Left ventricle myocardium superior (tissue), 1 donor: ENCODE measurements around the gene DPF3. TPM values are rescaled to one million over a fixed set of nuclear protein-coding genes. Genes with fewer than 3 reads are reported as not detected.
"Not testable (repeated sequence)": the region's sequence is repeated elsewhere in the genome, so short reads cannot be mapped to it uniquely, and the experiment has no call there.

Experiments used
- ATAC-seq: fragments of 200-7000 bp; cut with Tn5 transposase; one replicate; pipeline ENCODE4 v1.9.1; 2020; ENCODE audit warnings: mild to moderate bottlenecking, moderate library complexity
- DNase-seq: peaks from one replicate; pipeline ENCODE4 v3.0.0-alpha.2; 2020
- intact Hi-C: fragments of 100-400 bp; cut with micrococcal nuclease; formaldehyde crosslinking; loops from one replicate; pipeline ENCODE4 v1.11.0; 2022
- total RNA-seq: library from RNA; stranded (reverse); fragmentation: NEBNext Ultra II Directional; extraction: Animal tissue kit (Norgen Biotek cat#: 25700); gene quantifications from one replicate; pipeline ENCODE4 v1.2.1, GENCODE V29; 2021
- donor health status: DM: no; HTN: yes; CAD: no; lungs with severe emphysema.

DPF3 gene
- total RNA-seq, 1 donor from 2014 or later, result 28.7 TPM

- intact Hi-C loops, result no loop called here
- ATAC-seq (peak; percentile 21), DNase-seq (no peak)
Measured at GRCh38 chr14:72883961-72884360, 9.9 kb downstream of the DPF3 start.

- ATAC-seq, result no peak
- no peak for DNase-seq
- intact Hi-C loops, result no loop called here
Measured at GRCh38 chr14:72883109-72883508, 10.8 kb downstream of the DPF3 start.

GRCh38 chr14:72882463-72882862 lies 11.4 kb downstream of the DPF3 start:
- ATAC-seq, result no peak
- intact Hi-C loops, result no loop called here
- DNase-seq, result no peak

GRCh38 chr14:72882047-72882446 lies 11.9 kb downstream of the DPF3 start:
- intact Hi-C loops, result no loop called here
- no peak for ATAC-seq

GRCh38 chr14:72881543-72881942 lies 12.4 kb downstream of the DPF3 start:
- intact Hi-C loops, result no loop called here
- no peak for ATAC-seq

More at GRCh38 chr14:72882047-72882446, 11.9 kb downstream of the DPF3 start:
- no peak for DNase-seq

DNA sequence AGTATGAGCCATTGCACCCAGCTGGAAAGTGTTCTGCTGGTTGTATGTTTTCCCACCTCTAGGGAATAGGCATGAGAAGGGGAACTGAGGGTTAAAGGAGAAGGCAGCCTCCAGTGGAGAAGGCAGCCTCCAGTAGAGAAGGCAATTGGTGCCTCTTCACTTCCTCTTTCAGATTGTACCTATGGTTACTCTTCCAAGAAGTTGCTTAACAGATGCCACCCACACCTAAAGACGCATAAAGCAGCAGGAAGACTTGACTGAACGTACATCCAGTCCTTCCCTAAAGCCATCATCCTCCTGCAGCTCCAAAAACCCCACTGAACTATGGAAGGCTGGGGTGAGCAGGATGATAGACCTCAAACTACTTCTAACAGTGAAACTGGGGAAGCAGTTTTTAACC lies 13.1 kb downstream of the DPF3 start:
- no peak for ATAC-seq
- intact Hi-C loops, result no loop called here
- DNase-seq, result no peak

More at GRCh38 chr14:72881543-72881942, 12.4 kb downstream of the DPF3 start:
- no peak for DNase-seq

DNA sequence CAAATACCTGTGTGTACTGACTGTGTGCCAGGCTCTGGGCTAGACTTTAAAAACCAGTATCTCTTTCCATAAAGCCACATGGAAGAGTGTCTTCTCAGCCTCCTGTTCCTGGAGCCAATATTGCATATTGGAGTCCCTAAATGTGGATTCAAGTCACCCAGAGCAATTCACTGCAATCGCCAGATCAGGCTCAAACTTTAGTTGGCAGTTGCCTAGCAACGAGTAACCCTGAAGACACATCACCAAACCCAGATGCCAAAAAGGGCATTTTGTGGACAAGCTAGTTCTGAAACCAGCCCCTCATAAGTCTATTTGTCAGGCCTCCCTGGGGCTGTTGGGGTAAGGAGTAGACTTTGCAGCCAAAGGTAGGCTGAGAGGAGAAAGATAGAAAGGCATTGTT lies 13.7 kb downstream of the DPF3 start:
- intact Hi-C loops, result no loop called here
- DNase-seq (no peak), ATAC-seq (no peak)

DNA sequence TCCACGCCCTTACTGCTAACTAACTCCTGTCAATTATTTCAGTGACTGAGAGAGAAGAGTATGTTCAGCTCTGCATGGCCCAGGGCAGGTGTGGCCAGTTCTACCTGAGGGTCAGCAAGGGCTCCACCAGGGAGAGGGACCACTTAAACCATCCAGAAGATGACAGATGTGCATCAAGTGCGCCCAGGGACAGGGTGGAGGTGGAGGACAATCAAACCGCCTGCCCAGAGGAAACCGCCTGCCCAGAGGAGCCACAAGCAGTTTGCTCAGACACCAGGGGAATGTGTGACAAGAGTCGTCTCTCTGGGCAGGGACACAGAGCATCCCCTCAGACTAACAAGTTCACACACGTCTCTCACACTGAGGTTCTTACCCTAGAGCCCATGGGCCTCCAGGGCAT lies 14.5 kb downstream of the DPF3 start:
- DNase-seq, result no peak
- intact Hi-C loops, result no loop called here
- no peak for ATAC-seq

DNA sequence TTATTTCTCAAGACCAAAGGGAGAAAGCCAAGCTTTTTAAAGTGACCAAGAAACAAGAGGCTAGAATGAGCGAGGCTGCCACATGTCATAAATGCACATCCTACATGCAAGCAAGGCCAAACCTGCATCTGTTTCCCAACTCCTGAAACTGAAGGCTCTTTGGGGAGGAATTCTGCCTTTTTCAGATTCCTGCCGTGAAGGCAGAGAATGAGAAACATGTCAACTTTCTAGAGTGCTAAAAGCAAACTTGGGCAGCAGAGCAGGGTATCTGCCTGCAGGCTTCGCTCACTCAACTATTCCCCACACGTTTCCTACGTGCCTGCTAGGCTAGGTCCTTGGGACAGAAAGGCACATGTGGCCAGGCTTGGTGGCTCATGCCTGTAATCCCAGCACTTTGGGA lies 15.2 kb downstream of the DPF3 start:
- DNase-seq (no peak), ATAC-seq (no peak)
- intact Hi-C loops, result no loop called here

DNA sequence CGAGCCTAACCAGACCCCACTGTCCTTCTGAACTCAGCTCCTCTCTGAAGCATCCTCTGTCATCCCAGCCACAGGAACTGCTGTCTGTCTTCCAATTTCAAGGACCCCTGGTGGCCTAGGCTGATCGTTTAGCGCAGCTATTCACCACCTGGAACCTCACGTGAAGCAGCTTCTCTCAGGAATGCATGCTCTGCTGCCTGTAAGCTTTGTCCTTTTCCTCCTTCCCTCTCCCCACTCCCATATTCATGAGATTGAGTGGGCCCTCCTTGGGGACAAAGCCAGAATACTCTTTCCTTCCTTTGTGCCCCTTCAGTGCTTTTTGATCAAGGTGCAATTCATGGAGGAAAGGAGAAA lies 17.2 kb downstream of the DPF3 start:
- no peak for DNase-seq

DNA sequence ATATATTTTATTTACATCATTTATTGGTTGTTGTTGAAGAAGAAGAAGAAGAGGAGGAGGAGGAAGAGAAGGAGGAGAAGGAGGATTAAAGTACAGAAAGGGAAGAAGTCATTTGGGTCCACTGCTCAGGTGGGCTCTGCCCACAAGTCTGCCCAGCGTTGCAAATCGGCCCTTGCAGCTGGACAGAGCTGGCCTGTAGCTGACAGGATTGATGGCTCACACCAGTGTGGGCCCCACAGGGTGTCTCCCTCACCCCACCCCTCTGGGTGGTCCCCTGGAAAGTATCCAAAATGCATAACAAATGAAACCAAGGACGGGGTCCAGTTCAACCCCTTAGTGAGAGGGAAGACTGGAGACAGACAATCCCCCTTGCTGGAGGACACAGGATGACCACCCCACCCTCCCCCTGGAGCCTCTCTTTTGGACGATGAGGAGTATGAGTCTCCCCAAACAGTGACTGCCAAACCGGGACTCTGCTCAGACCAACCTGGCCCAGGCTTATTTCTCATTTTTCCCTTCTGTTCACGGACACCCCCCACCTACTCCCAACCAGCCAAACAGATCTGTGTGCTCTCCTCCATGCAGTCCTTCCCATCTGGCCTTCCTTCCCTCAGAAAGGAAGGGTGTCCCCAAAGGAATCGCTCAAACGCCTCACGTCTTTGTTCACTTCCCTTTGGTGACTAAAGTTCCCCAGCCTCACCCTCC lies 17.7 kb downstream of the DPF3 start:
- intact Hi-C loops, result no loop called here
- DNase-seq (no peak), ATAC-seq (peak; percentile 8)

More for the DNA sequence above, 17.2 kb downstream of the DPF3 start:
- intact Hi-C loops, result no loop called here
- no peak for ATAC-seq

DNA sequence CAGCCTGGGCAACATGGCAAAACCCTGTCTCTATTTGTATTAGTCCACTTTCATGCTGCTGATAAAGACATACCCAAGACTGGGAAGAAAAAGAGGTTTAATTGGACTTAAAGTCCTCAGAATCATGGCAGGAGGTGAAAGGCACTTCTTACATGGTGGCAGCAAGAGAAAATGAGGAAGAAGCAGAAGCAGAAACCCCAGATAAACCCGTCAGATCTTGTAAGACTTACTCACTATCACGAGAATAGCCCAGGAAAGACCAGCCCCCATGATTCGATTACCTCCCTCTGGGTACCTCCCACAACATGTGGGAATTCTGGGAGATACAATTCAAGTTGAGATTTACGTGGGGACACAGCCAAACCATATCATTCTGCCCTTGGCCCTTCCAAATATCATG lies 23.0 kb downstream of the DPF3 start:
- intact Hi-C loops, DNase-seq, ATAC-seq: not testable (repeated sequence)

- intact Hi-C loops, result no loop called here
- ATAC-seq (peak; percentile 87), DNase-seq (no peak)
Measured at GRCh38 chr14:72869407-72870329, 24.2 kb downstream of the DPF3 start.

DNA sequence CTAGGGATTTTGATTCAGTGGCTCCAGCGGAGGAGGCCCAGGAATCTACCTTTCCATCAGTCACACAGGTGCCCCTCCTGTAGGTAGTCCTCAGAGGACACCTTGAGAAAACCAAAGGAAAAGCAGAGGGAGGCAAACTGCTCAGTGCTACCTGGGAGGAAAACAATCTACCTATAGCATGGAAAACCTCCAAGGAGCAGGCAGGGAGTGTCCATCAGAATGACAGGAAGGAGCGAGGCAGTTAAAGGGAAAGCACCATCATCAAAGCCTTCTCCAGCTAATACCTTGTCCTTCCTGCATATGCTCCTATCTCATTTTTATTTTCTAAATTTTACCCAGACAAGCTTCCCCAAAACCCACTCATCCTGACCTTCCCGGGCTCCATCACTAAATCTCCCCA lies 25.4 kb downstream of the DPF3 start:
- ATAC-seq (no peak), DNase-seq (no peak)
- intact Hi-C loops, result no loop called here

- DNase-seq (no peak), ATAC-seq (peak; percentile 69)
- intact Hi-C loops, result no loop called here
Measured at GRCh38 chr14:72864712-72865365, 29.1 kb downstream of the DPF3 start.

GRCh38 chr14:72863216-72864006 lies 30.5 kb downstream of the DPF3 start:
- no peak for DNase-seq
- intact Hi-C loops, result no loop called here
- no peak for ATAC-seq

GRCh38 chr14:72856530-72857266 lies 37.2 kb downstream of the DPF3 start:
- no peak for DNase-seq
- intact Hi-C loops, result no loop called here
- ATAC-seq, result peak; percentile 13

DNA sequence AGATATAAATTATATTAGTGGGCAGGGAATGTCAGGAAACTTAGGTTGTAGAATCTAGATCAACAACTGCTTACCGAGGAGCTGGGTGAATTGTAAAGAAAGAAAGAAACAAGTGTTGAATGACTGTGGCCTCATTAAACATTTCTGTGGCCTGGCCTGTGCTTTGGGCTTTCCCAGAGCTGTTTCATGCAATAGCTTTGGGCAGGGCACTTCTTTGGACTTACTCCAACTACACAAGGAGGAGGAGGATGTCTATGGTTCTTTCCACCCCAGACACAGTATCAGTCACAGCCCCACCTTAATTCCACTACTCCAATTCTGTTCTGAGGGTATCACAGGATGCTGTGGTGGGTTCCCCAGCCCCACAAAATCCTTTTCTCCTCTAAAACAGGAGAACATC lies 38.0 kb downstream of the DPF3 start:
- DNase-seq, result no peak
- ATAC-seq, result peak; percentile 51
- intact Hi-C loops, result no loop called here

DNA sequence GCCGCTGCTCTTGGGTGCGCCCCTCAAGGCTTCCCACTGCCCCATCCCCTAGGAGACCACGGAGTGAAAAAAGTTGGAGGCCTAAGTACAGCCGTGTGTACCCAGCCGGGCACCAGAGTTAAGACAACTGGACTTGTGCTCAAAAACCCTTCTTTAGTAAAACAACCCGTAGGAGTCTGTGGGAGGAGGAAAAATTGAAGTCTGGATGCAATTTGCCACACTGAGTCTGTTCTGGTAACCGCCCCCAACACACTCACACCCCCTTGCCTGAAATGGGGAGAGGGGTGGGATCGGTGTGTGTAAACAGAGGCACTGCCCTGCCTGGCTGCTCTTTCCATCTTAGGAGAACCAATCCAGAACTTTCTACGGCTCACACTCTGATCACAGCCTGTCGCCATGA lies 41.7 kb downstream of the DPF3 start:
- DNase-seq (no peak), ATAC-seq (no peak)
- intact Hi-C loops, result no loop called here
